Measurements from ENCODE around the gene PAXX. TPM values are rescaled to one million over a fixed set of nuclear protein-coding genes. Genes with fewer than 3 reads are reported as not detected.
A peak's percentile ranks its signal among the peaks of the same experiment; 100 is the strongest.

Gene PAXX
- total RNA-seq, 4 donors from 2014 or later = 22.0 to 37.0 (median 31.6) TPM

GRCh38 chr9:137023583-137023991 lies 31.4 kb downstream of the PAXX start:
- no peak for TF ChIP-seq CTCF (IDR thresholded peaks at IDR 0.05)
- ATAC-seq (ENCODE audit: low FRiP score) (no peak), DNase-seq (ENCODE audit: low spot score) (no peak)

- DNase-seq (ENCODE audit: low spot score) = no peak
- ATAC-seq (ENCODE audit: low FRiP score) = no peak
Measured at GRCh38 chr9:137025517-137025966, 33.3 kb downstream of the PAXX start.

GRCh38 chr9:137026384-137026783 lies 34.2 kb downstream of the PAXX start:
- no peak for TF ChIP-seq CTCF (IDR thresholded peaks at IDR 0.05)
- DNase-seq (ENCODE audit: low spot score) (no peak), ATAC-seq (ENCODE audit: low FRiP score) (no peak)

More at GRCh38 chr9:137025517-137025966, 33.3 kb downstream of the PAXX start:
- TF ChIP-seq CTCF (IDR thresholded peaks at IDR 0.05) = no peak

- DNase-seq (ENCODE audit: low spot score) = no peak
- TF ChIP-seq CTCF (IDR thresholded peaks at IDR 0.05) = no peak
- ATAC-seq (ENCODE audit: low FRiP score) = no peak
Measured at GRCh38 chr9:137026828-137027227, 34.6 kb downstream of the PAXX start.

GRCh38 chr9:137027369-137028262 lies 35.4 kb downstream of the PAXX start, which contains the start of gene ABCA2:
ABCA2 (minus strand) TSS chr9:137028237; CDS start chr9:137028140, 97 bp downstream.
- ATAC-seq (ENCODE audit: low FRiP score) (peak; percentile 28), DNase-seq (ENCODE audit: low spot score) (no peak)
- TF ChIP-seq CTCF (IDR thresholded peaks at IDR 0.05) = no peak

GRCh38 chr9:137028263-137029057 lies 36.2 kb downstream of the PAXX start:
- ATAC-seq (ENCODE audit: low FRiP score) (peak; percentile 17), DNase-seq (ENCODE audit: low spot score) (no peak)
- no peak for TF ChIP-seq CTCF (IDR thresholded peaks at IDR 0.05)
